GM12872 (cell line): ENCODE measurements around the gene RHEB.

Experiments used
- CTCF ChIP-seq: IDR thresholded peaks from 3 replicates; pipeline ENCODE4 v1.5.1; 2011; ENCODE audit warnings: low read depth, mild to moderate bottlenecking, low read length, moderate library complexity; ENCODE audit not compliant: insufficient read depth

The RHEB gene

GRCh38 chr7:151448261-151449252, 71.1 kb downstream of the RHEB start:
- peak; percentile 74 for TF ChIP-seq CTCF

GRCh38 chr7:151447901-151448260, 71.8 kb downstream of the RHEB start:
- TF ChIP-seq CTCF = no peak

- no peak for TF ChIP-seq CTCF
Observed at GRCh38 chr7:151447312-151447711, 72.4 kb downstream of the RHEB start.

DNA sequence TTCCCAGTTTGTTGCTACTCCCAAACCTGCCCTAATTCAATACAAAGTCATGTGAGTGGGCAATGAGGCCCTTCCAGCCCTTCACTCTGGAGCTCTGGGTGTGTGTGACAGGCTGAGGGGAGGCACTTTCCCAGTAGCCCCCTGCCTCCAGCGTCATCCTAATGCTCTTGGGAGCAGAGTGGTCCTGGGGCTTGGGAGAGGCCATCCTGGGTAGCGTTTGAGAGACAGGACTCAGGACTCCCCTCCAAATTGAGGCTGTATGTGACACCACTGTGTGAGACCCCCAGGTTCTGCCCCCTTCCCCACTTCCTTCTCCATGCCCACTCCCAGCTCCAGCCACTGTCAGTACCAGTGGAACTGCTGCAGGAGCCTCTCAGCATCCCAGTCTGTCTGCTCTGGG, 73.3 kb downstream of the RHEB start:
- no peak for TF ChIP-seq CTCF

GRCh38 chr7:151444632-151445031, 75.1 kb downstream of the RHEB start:
- TF ChIP-seq CTCF = no peak

GRCh38 chr7:151442776-151443496, 76.8 kb downstream of the RHEB start:
- no peak for TF ChIP-seq CTCF

- no peak for TF ChIP-seq CTCF
Observed at GRCh38 chr7:151440799-151441445, 78.8 kb downstream of the RHEB start.
